ENCODE results near the gene NOS1AP. TPM values are rescaled to one million over a fixed set of nuclear protein-coding genes. Genes with fewer than 3 reads are reported as not detected.

NOS1AP gene
- total and polyA plus RNA-seq, 9 of the 15 experiments (the other 6 are each of a cell fraction or from before 2014, with no cell fraction given) = 0.07 to 1.5 (median 0.22) TPM

DNA sequence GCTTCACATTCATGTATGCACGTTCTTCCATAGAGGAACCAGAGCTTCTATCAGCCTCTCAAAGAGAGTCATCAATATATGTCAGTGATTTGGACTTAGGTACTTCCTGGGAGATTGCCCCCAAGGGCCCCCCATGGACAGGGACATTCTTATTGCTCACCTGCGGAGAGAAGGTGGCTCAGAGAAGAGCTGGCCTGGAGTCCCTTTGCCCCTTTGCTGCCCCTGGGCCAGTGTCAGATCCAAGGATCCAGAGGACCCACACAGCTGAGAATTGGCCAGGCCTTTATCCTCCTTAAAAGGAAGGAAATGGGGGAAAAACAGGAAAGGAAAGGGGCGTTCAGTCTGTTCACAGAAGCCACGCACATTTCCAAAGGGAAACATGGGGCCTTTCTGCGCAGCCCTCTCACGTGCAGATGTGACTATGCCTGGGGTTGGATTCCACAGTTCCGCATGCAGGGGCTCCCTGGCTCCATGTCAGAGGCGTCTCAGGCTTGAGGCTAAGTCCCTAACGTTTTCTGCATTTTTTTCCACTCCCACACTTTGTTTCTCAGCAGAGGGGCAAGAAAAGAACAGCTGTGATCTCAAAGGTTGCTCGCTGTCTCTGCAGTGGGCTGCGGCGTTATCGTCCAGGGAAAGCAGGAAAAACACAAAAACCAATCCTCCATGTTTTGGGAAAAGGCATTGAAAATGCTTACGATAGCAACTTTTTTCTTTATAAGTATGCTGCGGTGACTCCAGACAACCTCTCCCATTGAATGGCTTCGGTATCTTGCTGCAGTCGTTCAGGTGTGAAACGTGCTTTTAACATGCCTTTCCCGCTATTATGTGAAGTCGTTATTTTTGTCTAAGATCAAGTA is 318.0 kb downstream of the NOS1AP start (continued):
- TF ChIP-seq HNRNPUL1 (IDR thresholded peaks at IDR 0.05; ENCODE audit: low read length) = no peak
- no peak for TF ChIP-seq ZNF3 (CRISPR knock-in tag; IDR thresholded peaks at IDR 0.05)
- no peak for TF ChIP-seq RNF2 (IDR thresholded peaks at IDR 0.05)
- TF ChIP-seq MAFG (tag; conservative IDR thresholded peaks at IDR 0.05) = no peak
- no peak for TF ChIP-seq ZNF134 (CRISPR knock-in tag; conservative IDR thresholded peaks at IDR 0.05)
- TF ChIP-seq, protein P1, sequence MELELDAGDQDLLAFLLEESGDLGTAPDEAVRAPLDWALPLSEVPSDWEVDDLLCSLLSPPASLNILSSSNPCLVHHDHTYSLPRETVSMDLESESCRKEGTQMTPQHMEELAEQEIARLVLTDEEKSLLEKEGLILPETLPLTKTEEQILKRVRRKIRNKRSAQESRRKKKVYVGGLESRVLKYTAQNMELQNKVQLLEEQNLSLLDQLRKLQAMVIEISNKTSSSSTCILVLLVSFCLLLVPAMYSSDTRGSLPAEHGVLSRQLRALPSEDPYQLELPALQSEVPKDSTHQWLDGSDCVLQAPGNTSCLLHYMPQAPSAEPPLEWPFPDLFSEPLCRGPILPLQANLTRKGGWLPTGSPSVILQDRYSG (tag; conservative IDR thresholded peaks at IDR 0.05; ENCODE audit: low read depth) = no peak
- no peak for TF ChIP-seq CSDE1 (IDR thresholded peaks at IDR 0.05)
- no peak for TF ChIP-seq POLR2G (IDR thresholded peaks at IDR 0.05; ENCODE audit: low read depth, low read length)
- TF ChIP-seq, protein P2, sequence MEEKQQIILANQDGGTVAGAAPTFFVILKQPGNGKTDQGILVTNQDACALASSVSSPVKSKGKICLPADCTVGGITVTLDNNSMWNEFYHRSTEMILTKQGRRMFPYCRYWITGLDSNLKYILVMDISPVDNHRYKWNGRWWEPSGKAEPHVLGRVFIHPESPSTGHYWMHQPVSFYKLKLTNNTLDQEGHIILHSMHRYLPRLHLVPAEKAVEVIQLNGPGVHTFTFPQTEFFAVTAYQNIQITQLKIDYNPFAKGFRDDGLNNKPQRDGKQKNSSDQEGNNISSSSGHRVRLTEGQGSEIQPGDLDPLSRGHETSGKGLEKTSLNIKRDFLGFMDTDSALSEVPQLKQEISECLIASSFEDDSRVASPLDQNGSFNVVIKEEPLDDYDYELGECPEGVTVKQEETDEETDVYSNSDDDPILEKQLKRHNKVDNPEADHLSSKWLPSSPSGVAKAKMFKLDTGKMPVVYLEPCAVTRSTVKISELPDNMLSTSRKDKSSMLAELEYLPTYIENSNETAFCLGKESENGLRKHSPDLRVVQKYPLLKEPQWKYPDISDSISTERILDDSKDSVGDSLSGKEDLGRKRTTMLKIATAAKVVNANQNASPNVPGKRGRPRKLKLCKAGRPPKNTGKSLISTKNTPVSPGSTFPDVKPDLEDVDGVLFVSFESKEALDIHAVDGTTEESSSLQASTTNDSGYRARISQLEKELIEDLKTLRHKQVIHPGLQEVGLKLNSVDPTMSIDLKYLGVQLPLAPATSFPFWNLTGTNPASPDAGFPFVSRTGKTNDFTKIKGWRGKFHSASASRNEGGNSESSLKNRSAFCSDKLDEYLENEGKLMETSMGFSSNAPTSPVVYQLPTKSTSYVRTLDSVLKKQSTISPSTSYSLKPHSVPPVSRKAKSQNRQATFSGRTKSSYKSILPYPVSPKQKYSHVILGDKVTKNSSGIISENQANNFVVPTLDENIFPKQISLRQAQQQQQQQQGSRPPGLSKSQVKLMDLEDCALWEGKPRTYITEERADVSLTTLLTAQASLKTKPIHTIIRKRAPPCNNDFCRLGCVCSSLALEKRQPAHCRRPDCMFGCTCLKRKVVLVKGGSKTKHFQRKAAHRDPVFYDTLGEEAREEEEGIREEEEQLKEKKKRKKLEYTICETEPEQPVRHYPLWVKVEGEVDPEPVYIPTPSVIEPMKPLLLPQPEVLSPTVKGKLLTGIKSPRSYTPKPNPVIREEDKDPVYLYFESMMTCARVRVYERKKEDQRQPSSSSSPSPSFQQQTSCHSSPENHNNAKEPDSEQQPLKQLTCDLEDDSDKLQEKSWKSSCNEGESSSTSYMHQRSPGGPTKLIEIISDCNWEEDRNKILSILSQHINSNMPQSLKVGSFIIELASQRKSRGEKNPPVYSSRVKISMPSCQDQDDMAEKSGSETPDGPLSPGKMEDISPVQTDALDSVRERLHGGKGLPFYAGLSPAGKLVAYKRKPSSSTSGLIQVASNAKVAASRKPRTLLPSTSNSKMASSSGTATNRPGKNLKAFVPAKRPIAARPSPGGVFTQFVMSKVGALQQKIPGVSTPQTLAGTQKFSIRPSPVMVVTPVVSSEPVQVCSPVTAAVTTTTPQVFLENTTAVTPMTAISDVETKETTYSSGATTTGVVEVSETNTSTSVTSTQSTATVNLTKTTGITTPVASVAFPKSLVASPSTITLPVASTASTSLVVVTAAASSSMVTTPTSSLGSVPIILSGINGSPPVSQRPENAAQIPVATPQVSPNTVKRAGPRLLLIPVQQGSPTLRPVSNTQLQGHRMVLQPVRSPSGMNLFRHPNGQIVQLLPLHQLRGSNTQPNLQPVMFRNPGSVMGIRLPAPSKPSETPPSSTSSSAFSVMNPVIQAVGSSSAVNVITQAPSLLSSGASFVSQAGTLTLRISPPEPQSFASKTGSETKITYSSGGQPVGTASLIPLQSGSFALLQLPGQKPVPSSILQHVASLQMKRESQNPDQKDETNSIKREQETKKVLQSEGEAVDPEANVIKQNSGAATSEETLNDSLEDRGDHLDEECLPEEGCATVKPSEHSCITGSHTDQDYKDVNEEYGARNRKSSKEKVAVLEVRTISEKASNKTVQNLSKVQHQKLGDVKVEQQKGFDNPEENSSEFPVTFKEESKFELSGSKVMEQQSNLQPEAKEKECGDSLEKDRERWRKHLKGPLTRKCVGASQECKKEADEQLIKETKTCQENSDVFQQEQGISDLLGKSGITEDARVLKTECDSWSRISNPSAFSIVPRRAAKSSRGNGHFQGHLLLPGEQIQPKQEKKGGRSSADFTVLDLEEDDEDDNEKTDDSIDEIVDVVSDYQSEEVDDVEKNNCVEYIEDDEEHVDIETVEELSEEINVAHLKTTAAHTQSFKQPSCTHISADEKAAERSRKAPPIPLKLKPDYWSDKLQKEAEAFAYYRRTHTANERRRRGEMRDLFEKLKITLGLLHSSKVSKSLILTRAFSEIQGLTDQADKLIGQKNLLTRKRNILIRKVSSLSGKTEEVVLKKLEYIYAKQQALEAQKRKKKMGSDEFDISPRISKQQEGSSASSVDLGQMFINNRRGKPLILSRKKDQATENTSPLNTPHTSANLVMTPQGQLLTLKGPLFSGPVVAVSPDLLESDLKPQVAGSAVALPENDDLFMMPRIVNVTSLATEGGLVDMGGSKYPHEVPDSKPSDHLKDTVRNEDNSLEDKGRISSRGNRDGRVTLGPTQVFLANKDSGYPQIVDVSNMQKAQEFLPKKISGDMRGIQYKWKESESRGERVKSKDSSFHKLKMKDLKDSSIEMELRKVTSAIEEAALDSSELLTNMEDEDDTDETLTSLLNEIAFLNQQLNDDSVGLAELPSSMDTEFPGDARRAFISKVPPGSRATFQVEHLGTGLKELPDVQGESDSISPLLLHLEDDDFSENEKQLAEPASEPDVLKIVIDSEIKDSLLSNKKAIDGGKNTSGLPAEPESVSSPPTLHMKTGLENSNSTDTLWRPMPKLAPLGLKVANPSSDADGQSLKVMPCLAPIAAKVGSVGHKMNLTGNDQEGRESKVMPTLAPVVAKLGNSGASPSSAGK (IDR thresholded peaks at IDR 0.05) = peak; percentile 52
- no peak for TF ChIP-seq RBM39 (optimal IDR thresholded peaks at IDR 0.05; ENCODE audit: low read depth, low read length)
